Measurements from ENCODE around the gene SULF2. TPM values are rescaled to one million over a fixed set of nuclear protein-coding genes. Genes with fewer than 3 reads are reported as not detected.
A peak's percentile ranks its signal among the peaks of the same experiment; 100 is the strongest.

Gene SULF2
- total and polyA plus RNA-seq, 2 of the 4 experiments (the other 2 are of a cell fraction) = 0.54 to 0.77 TPM

DNA sequence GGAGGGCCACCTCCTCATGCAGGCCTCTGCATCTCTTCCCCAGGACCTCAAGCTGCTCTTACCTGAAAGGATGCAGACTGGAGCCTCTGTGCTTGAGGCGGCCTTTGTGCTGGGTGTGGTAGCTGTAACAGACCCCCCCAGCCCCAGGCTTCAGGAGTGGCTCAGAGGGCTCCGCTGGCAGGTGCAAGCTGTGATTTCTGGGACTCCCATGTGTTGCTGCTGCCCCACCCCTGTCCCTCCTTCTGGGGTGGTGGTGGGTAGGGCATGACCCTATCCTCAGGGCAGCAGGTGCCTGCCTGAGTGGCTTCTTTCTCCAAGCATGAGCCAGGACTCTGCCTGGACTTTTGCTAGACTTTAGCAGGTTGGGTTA is 121.2 kb downstream of the SULF2 start:
- Histone ChIP-seq H3K27ac (ENCODE audit: insufficient read depth, low read length) (no peak overlapping the region), H3K4me3 (ENCODE audit: insufficient read depth, low read depth, low read length) (no peak overlapping the region), H3K14ac (replicated peaks; ENCODE audit: low read depth, low read length) (0 out of 2 replicates have a peak overlapping the region, but pooled peaks have one; percentile 46), H2BK20ac (ENCODE audit: low read depth, low read length) (no peak overlapping the region), H2BK15ac (ENCODE audit: low read depth, low read length) (no peak overlapping the region), H2BK5ac (ENCODE audit: low read depth, low read length, poor library complexity, severe bottlenecking) (no peak overlapping the region), H3K4ac (ENCODE audit: low read depth, low read length) (no peak overlapping the region), H3K9me1 (ENCODE audit: insufficient read depth, low read length) (peaks cover 3% of the 10 kb centered on the region; the same call in 1 of the 2 replicates), H3K4me1 (ENCODE audit: control insufficient read depth, insufficient read depth, low read length) (no peaks in the 10 kb centered on the region), H3K56ac (ENCODE audit: extremely low read depth, insufficient read depth, low read length) (no peak overlapping the region), H4K20me1 (ENCODE audit: insufficient read depth, low read length) (no peaks in the 10 kb centered on the region), H4K5ac (ENCODE audit: low read depth, low read length) (no peak overlapping the region), H3K4me2 (ENCODE audit: low read depth, low read length) (no peak overlapping the region), H3K9ac (ENCODE audit: low read depth, low read length) (0 out of 2 replicates have a peak overlapping the region, but pooled peaks have one; percentile 43), H4K91ac (ENCODE audit: insufficient read depth, low read depth, low read length) (no peak overlapping the region), H3K79me1 (ENCODE audit: low read depth in 1 of 2, low read length in 2 of 2) (no peaks in the 10 kb centered on the region), H2AFZ (replicated peaks; ENCODE audit: low read length, poor library complexity) (peak overlapping the region; percentile 77), H3K9me3 (ENCODE audit: control insufficient read depth, insufficient read depth, low read length) (no peaks in the 10 kb centered on the region), H2BK120ac (ENCODE audit: low read depth, low read length) (no peak overlapping the region), H3K18ac (ENCODE audit: low read depth, low read length) (no peak overlapping the region), H3K36me3 (ENCODE audit: control insufficient read depth, insufficient read depth, low read length) (peaks cover 14% of the 10 kb centered on the region; the same call in 1 of the 2 replicates), H4K8ac (ENCODE audit: low read depth in 2 of 2, low read length in 2 of 2) (no peak overlapping the region), H2AK5ac (ENCODE audit: low read depth, low read length) (no peak overlapping the region), H3K27me3 (ENCODE audit: control insufficient read depth, insufficient read depth, low read length) (no peaks in the 10 kb centered on the region), H2AK9ac (replicated peaks; ENCODE audit: low read depth, low read length, poor library complexity) (peak overlapping the region; percentile 51), H3K23ac (ENCODE audit: low read depth, low read length) (no peak overlapping the region)
- POLR2A ChIA-PET (ENCODE audit: unreplicated experiment) = no interaction called here
- TF ChIP-seq BHLHE40 (IDR thresholded peaks at IDR 0.05; ENCODE audit: low read depth, low read length) (no peak), CTCF (conservative IDR thresholded peaks at IDR 0.05; ENCODE audit: low read depth, low read length) (no peak), SMC3 (IDR thresholded peaks at IDR 0.05; ENCODE audit: low read depth, low read length) (no peak), POLR2A (IDR thresholded peaks at IDR 0.05; ENCODE audit: low read depth, low read length) (no peak), FOS (IDR thresholded peaks at IDR 0.05; ENCODE audit: low read depth, low read length) (no peak), MAFK (IDR thresholded peaks at IDR 0.05; ENCODE audit: low read depth, low read length) (no peak), RFX5 (IDR thresholded peaks at IDR 0.05; ENCODE audit: low read depth, low read length) (no peak), USF2 (IDR thresholded peaks at IDR 0.05; ENCODE audit: low read depth, low read length) (no peak), MAZ (IDR thresholded peaks at IDR 0.05; ENCODE audit: borderline replicate concordance, low read depth, low read length) (no peak), MXI1 (IDR thresholded peaks at IDR 0.05; ENCODE audit: borderline replicate concordance, low read depth, low read length) (no peak), RAD21 (IDR thresholded peaks at IDR 0.05; ENCODE audit: low read length) (no peak), RCOR1 (IDR thresholded peaks at IDR 0.05; ENCODE audit: insufficient replicate concordance, low read length) (no peak), CHD1 (IDR thresholded peaks at IDR 0.05; ENCODE audit: low read depth, low read length) (no peak), NFE2L2 (IDR thresholded peaks at IDR 0.05; ENCODE audit: low read depth, low read length) (no peak), CEBPB (IDR thresholded peaks at IDR 0.05; ENCODE audit: low read depth, low read length) (no peak)
- TF ChIP-seq, protein P1, sequence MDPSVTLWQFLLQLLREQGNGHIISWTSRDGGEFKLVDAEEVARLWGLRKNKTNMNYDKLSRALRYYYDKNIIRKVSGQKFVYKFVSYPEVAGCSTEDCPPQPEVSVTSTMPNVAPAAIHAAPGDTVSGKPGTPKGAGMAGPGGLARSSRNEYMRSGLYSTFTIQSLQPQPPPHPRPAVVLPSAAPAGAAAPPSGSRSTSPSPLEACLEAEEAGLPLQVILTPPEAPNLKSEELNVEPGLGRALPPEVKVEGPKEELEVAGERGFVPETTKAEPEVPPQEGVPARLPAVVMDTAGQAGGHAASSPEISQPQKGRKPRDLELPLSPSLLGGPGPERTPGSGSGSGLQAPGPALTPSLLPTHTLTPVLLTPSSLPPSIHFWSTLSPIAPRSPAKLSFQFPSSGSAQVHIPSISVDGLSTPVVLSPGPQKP (IDR thresholded peaks at IDR 0.05; ENCODE audit: borderline replicate concordance, low read depth, low read length) = no peak
- DNase-seq (no peak), ATAC-seq (ENCODE audit: low read depth) (peak; percentile 10)
- no TSS peak for BruUV-seq (replicated peaks)
- intact Hi-C loops (cut with micrococcal nuclease) (loop anchor here (5.0 kb wide), 1 partner anchor 633 kb away; no protein-coding TSS in a partner anchor), in situ Hi-C loops (cut with MboI; ENCODE audit: low sequenced_read_pairs) (loop anchor here (25.0 kb wide), 1 partner anchor 1248 kb away; the partner anchor contains the start of gene ARFGEF2), dilution Hi-C loops (cut with HindIII; ENCODE audit: low sequenced_read_pairs, unreplicated experiment) (no loop called here)
- CTCF ChIA-PET = interaction anchor here (0.8 to 1.6 kb wide), 4 partner anchors 9 to 956 kb away, joined by 3 to 6 read pairs (median 5); no protein-coding TSS in a partner anchor
- no CpG with 5 or more reads among the region's 2 CpGs for WGBS, 2 experiments (ENCODE audit: extremely low coverage in 2 of 2, insufficient read length in 1 of 2)

Data from IMR-90 (cell line).